Stomach (tissue), 4 donors: ENCODE results near the gene CHN1.

Experiments
- CTCF ChIP-seq, 7 experiments: fragments of 450-650 bp in 4 of 7; fragments of 200-600 bp in 3 of 7; sonication (generic) in 3 of 7; IDR thresholded peaks; one replicate each; pipeline ENCODE4 v1.5.1; 2016 to 2019; ENCODE audit warnings: antibody characterized with exemption in 7 of 7, control low read depth in 2 of 7, mild to moderate bottlenecking in 1 of 7
- EP300 ChIP-seq: sonication (generic); formaldehyde crosslinking; IDR thresholded peaks from one replicate; pipeline ENCODE4 v1.6.1; 2017; ENCODE audit warnings: antibody characterized with exemption
- POLR2A ChIP-seq, 4 donors: fragments of 450-650 bp; IDR thresholded peaks; one replicate each; pipeline ENCODE4 v1.6.1; 2016; ENCODE audit warnings: antibody characterized with exemption in 4 of 4, control low read depth in 2 of 4, mild to moderate bottlenecking in 1 of 4, moderate library complexity in 1 of 4

DNA sequence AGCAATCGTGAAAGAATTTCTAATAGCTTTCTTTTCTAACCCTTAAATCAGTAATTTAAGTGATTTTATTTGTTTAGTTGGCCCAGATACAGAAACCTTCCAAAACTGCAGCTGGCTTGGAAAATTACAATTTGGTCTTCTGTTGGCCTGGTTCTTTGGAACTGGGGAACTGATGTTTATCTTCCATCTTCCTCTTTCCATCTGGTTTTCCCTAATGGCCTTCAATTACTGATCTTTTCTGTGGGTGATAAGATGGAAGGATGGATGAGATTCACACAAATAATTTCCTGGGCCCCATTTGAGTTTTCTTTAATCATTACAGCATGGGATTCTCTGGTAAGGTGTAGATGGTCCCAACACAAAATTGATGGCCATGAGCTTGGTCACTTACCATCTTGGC is 134.4 kb downstream of the CHN1 start:
- TF ChIP-seq CTCF (IDR thresholded peaks at IDR 0.05), result no peak
- TF ChIP-seq POLR2A (IDR thresholded peaks at IDR 0.05), result no peak
- no peak for TF ChIP-seq EP300
